ENCODE results near the gene CACTIN.

- TF ChIP-seq, protein P1, sequence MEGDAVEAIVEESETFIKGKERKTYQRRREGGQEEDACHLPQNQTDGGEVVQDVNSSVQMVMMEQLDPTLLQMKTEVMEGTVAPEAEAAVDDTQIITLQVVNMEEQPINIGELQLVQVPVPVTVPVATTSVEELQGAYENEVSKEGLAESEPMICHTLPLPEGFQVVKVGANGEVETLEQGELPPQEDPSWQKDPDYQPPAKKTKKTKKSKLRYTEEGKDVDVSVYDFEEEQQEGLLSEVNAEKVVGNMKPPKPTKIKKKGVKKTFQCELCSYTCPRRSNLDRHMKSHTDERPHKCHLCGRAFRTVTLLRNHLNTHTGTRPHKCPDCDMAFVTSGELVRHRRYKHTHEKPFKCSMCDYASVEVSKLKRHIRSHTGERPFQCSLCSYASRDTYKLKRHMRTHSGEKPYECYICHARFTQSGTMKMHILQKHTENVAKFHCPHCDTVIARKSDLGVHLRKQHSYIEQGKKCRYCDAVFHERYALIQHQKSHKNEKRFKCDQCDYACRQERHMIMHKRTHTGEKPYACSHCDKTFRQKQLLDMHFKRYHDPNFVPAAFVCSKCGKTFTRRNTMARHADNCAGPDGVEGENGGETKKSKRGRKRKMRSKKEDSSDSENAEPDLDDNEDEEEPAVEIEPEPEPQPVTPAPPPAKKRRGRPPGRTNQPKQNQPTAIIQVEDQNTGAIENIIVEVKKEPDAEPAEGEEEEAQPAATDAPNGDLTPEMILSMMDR (IDR thresholded peaks at IDR 0.05), result no peak
- no peak for TF ChIP-seq POLR2A (IDR thresholded peaks at IDR 0.05)
- TF ChIP-seq EP300 (IDR thresholded peaks at IDR 0.05), result no peak
These were observed 20.8 kb downstream of the CACTIN start for GRCh38 chr19:3605770-3606169.
